Measurements from ENCODE around the gene NAA80.

NAA80 gene

DNA sequence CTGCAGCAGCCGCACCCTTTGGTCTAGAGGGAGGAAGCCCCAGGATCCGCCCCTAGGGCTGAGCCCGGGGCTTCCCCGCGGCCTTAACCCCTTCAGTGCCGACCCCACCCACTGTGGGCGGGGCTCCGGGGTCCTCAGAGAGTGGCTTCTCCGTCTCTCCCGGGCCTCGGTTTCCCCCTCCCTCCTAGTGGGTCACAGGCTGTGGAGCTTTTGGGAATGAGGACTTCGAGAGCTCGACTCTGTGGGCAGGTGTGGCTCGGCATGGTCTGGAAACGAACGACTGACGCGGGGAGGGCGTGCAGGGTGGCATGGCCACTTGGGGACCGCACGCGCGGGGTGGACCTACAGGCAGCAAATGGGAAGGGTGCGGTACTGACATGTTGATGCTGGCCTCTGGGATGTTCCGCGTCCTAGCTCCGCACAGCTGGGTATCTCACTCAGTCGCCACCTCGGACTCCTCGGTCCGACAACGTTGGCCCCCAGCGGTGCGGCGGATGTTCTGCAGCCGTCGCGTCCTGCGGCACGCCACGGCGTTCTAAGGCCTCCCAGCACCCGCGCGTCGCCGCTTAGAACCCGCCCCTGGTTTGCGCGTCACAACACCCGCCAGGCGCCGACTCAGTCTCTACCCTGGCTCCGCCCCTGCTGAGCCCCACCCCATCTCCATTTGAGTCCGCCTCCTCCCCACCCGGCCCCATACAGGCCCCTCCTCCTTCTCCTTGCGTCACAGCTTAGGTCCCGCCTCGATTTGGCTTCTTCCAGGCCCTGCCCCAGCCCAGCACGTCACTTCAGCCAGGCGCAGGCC lies at the start of gene NAA80, which contains the start of gene HYAL3:
NAA80 (minus strand) TSS at position 570 of the 802 bp plus-strand sequence. CDS start 1,942 bp downstream, outside the sequence.
HYAL3 (minus strand) TSS at position 570 of the 802 bp plus-strand sequence. CDS start 3,803 bp downstream, outside the sequence.
- peak; percentile 99 for DNase-seq

- peak; percentile 71 for DNase-seq
These were observed 48.1 kb upstream of the NAA80 start for GRCh38 chr3:50347187-50347813.

DNA sequence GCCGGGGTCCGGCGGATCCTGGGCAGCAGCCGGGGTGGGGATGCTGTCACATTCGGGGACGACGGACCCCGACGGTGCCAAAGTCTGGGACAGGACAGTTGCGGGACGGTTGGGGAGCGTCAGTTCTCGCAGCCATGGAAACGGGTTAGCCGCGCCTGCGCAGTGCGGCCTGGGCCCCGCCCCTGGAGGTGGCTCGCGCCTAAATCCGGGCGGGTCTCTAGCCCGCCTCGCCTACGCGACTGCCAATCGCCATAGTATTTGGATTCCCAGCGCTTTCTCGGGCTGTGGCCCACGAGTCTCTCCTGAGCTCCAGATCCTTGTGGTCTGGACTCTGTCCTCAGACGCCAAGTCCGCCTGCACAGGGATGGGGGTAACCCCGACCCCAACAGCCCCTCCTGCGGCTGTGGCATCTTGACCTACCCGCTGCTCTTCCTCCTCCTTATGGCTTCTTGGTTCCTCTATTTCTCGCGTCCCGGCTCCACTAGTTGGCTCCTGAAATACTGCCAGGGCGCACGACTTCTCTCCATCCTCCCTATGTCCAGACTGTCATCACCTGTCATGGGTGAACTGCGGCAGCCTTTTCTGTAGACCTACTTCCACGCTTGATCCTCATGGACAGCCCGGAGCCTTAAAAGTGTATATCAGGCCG lies 46.5 kb upstream of the NAA80 start, which contains the start of gene ZMYND10:
ZMYND10 (minus strand) TSS at position 147 of the 649 bp plus-strand sequence. CDS start 153 bp downstream, outside the sequence.
- DNase-seq = peak; percentile 61

DNA sequence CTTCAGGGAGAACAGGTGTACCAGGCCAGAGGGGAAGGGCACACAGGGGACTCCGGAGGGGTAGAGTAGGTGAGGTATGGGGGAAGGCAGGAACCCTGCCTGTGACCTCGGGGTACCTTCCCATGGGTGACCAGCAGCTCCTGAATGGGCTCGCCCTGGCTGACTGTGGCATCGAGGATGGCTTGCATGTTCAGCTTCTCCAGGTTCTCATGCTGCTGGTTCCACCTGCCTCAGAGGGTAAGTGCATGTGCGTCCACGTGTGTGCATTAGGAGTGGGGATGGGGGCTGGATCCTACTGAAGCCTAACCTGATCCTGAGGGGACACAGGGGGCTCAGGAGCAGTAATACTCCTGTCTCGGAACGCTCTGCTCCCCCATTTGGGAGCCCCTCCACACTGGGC lies 45.8 kb upstream of the NAA80 start:
- no peak for DNase-seq

GRCh38 chr3:50342813-50343633 lies 43.8 kb upstream of the NAA80 start:
- no peak for DNase-seq

DNA sequence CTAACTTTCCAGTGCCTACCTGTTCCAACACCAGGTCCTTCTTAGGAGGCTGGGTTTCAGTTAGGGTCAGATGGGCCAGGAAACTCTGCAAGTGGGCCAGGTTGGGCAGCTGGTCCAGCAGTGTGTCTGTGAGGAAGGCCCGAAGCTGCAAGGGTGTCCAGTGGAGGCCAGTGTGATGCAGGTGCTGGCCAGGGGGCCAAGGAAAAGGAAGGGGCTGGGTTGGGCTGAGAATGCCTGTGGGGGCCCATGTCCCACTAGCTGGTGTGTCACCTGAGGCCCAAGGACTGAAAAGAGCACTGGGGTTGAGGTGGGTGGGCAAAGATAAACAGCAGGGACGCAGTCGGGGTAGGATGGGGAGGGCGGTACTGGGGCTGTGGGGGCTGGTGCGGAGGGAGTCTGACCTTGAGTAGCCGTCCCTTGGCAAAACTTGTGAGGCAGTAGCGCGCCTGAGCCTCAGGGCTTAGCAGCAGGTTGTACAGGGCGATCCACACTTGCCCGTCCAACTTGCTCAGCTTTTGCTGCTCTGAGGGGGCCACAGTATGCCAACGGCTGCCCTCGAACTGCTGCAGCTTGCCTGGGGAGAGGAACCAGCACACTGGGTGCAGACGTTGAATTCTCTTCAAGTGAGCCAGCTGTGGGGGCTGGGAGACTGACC lies 42.9 kb upstream of the NAA80 start:
- no peak for DNase-seq

DNA sequence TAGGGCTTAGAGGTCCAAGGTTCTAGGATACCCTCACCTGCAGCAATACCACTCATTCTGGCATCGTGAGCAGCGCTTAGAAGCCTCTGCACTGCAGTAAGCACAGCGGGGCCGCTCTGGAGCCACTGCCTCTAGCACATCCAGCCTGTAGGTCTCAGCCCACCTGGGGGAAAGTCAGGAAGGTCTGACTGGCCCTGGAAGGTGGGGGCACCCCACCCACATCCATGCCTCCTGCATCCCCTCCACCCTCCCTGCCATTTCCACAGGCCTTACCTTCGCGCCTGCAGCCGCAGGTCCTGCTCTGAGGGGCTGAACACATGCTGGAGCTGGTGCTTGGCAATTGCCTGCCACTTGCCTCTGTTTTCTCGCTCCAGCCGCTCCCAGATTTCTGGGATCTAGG lies 42.3 kb upstream of the NAA80 start:
- no peak for DNase-seq

DNA sequence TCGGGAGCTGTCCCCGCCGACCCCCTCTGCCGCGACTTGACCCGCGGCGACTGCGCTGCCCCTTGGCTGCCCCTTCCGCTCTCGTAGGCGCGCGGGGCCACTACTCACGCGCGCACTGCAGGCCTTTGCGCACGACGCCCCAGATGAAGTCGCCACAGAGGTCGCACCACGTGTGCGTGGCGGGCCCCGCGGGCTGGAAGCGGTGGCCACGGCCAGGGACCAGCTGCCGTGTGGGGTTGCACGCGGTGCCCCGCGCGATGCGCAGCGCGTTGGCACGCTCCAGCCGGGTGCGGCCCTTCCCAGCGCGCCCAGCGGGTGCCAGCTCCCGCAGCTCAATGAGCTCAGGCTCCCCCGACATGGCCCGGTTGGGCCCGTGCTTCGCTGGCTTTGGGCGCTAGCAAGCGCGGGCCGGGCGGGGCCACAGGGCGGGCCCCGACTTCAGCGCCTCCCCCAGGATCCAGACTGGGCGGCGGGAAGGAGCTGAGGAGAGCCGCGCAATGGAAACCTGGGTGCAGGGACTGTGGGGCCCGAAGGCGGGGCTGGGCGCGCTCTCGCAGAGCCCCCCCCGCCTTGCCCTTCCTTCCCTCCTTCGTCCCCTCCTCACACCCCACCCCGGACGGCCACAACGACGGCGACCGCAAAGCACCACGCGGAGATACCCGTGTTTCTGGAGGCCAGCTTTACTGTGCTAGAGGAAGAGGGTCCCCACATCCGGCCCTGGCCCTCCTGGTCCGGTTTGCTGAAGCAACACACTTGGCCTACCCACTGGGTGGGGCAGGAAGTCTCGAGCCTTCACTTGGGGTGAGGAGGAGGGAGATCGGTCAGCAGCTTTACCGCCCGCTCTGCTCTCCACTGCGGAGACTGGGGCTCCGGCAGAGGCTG lies 41.5 kb upstream of the NAA80 start, which contains the start of gene RASSF1:
RASSF1 (minus strand) TSS at position 389 of the 882 bp plus-strand sequence; CDS start at position 358, 31 bp downstream.
- DNase-seq = peak; percentile 45

GRCh38 chr3:50340147-50340447 lies 40.9 kb upstream of the NAA80 start:
- no peak for DNase-seq

- DNase-seq = no peak
These were observed 40.4 kb upstream of the NAA80 start for GRCh38 chr3:50339485-50340146.

GRCh38 chr3:50338965-50339364 lies 39.8 kb upstream of the NAA80 start:
- no peak for DNase-seq

GRCh38 chr3:50337175-50337861 lies 38.1 kb upstream of the NAA80 start:
- peak; percentile 96 for DNase-seq

GRCh38 chr3:50336452-50337174 lies 37.4 kb upstream of the NAA80 start:
- peak; percentile 76 for DNase-seq

GRCh38 chr3:50334339-50335075 lies 35.3 kb upstream of the NAA80 start:
- DNase-seq = no peak

DNA sequence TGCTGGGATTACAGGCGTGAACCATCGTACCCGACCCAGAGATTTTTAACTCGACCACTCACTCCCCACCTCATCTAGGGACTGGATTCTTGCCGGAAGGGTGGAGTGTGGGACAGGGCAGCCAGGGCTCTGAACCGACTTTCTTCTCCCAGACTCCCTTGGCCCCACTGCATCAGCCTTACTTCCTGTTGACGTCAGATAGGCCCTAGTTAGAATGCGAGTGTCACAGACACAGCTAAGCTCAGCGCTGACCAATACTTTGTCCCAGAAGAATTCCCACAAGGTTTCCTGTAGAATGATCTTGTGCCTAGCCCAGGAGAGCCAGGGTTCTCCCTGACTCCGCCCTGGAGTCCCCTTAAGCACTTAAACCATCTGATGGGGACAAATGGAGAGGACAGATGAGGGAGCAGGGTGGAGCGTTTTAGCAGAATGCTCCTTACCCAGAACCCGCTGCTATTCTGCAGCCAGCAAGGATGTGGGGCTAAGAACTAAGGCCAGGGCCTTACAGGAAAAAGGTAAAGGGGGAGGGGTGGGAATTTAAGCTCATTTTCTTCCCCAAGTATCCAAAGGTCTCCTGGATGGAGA lies 34.6 kb upstream of the NAA80 start:
- DNase-seq = no peak

DNA sequence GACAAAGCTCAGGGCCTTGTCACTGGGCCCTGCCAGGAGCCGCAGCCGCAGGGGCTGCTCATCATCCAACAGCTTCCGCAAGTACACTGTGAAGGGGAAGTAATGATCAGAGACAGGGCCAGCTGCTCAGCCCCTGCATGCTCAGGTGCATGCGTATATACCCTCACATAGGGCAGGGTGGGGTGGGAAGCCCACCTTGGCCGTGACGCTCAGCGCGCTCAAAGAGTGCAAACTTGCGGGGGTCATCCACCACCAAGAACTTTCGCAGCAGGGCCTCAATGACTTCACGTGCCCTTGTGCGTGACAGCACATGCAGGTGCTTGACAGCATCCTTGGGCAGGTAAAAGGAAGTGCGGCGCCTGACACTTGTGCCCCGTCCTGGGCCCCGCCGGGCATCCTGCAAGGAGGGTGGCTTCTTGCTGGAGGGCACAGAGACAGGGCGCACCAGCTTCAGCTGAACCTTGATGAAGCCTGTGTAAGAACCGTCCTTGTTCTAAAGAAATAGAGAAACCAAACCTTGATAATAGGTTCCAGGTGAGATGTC lies 32.2 kb upstream of the NAA80 start:
- no peak for DNase-seq

DNA sequence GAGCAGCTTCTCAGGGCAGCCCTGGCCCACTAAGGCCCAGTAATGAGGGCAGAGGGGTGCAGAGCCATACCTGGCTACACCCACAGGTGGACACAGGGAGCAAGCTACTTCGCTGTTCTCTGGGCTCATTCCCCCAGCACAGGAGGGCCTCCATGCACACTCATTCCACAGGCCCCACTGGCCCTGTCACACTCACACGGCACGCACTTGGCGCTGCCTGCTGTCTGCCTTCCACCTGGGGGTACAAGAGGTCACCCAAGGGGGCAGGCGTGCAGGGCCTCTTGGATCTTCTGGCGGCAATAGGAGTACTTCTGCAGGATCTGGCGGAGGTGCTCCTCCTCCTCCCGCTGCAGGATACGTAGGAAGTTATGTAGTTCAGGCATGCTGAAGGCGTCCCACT lies 31.1 kb upstream of the NAA80 start:
- DNase-seq = no peak

Data from stimulated activated naive CD4-positive, alpha-beta T cell treated with Interleukin-2 at 50 U/mL for 16 hours (primary cell).